Ovary (tissue), 3 donors: Measurements from ENCODE around the gene KIAA1191.

Source experiments
- CTCF ChIP-seq, 3 donors: fragments of 450-650 bp in 2 of 3; fragments of 200-600 bp in 1 of 3; IDR thresholded peaks; one replicate each; pipeline versions ENCODE4 v1.5.1 to v1.8.0; 2016 to 2022; ENCODE audit warnings: antibody characterized with exemption in 3 of 3, mild to moderate bottlenecking in 1 of 3
- POLR2A ChIP-seq: fragments of 450-650 bp; IDR thresholded peaks from one replicate; pipeline ENCODE4 v1.6.1; 2017; ENCODE audit warnings: antibody characterized with exemption, mild to moderate bottlenecking, moderate library complexity
- donor health status: DM: no; HTN: no; CAD: no.

GRCh38 chr5:176407456-176408251, 46.1 kb upstream of the KIAA1191 start:
- TF ChIP-seq CTCF (IDR thresholded peaks at IDR 0.05) (no peak), POLR2A (no peak)
